PC-3 (cell line): ENCODE results near the gene ARHGAP15. TPM values are rescaled to one million over a fixed set of nuclear protein-coding genes. Genes with fewer than 3 reads are reported as not detected.

Experiments
- ATAC-seq: fragments of 200-7000 bp; cut with Tn5 transposase; 2 replicates; pipeline ENCODE4 v1.9.1; 2020; ENCODE audit warnings: mild to moderate bottlenecking, moderate library complexity
- BruUV-seq: library from RNA; stranded (reverse); fragments of 400-500 nt; replicated peaks from 2 replicates; lab custom pipeline; 2021; lab: Mats Ljungman, UMichigan
- CTCF ChIA-PET: fragments of 300-600 bp; sonication (Branson Sonifier 250); formaldehyde crosslinking; loops from one replicate; lab custom pipeline; 2022; ENCODE audit warnings: antibody characterized with exemption; lab: Charles Lee
- POLR2A ChIA-PET: fragments of 300-600 bp; sonication (Branson Sonifier 250); formaldehyde crosslinking; loops from one replicate; lab custom pipeline; 2022; ENCODE audit warnings: antibody characterized with exemption; ENCODE audit not compliant: unreplicated experiment; lab: Charles Lee
- DNase-seq: peaks from one replicate; pipeline ENCODE4 v3.0.0-alpha.2; 2015
- H2AFZ ChIP-seq: fragments of 300-600 bp; sonication (generic); 2 replicates; pipeline ENCODE4 v1.6.0; 2016; ENCODE audit warnings: antibody characterized with exemption, low read length
- H3F3A ChIP-seq: fragments of 300-600 bp; sonication (generic); one replicate; pipeline ENCODE4 v1.6.0; 2017; ENCODE audit warnings: antibody characterized with exemption, low read length, control low read depth, mild to moderate bottlenecking; ENCODE audit not compliant: unreplicated experiment
- H3K27ac ChIP-seq: fragments of 300-600 bp; sonication (generic); 2 replicates; pipeline ENCODE4 v1.5.1; 2016; ENCODE audit warnings: mild to moderate bottlenecking, low read length
- H3K27me3 ChIP-seq: fragments of 300-600 bp; sonication (generic); 2 replicates; pipeline ENCODE4 v1.6.1; 2016; ENCODE audit warnings: low read length, mixed read lengths
- H3K36me3 ChIP-seq: fragments of 300-600 bp; sonication (generic); 2 replicates; pipeline ENCODE4 v1.6.1; 2016; ENCODE audit warnings: low read depth, mixed run types, low read length, mixed read lengths
- H3K4me1 ChIP-seq: fragments of 300-600 bp; sonication (generic); 2 replicates; pipeline ENCODE4 v1.5.1; 2016; ENCODE audit warnings: low read length; ENCODE audit not compliant: insufficient read depth
- H3K4me2 ChIP-seq: fragments of 300-600 bp; sonication (generic); 2 replicates; pipeline ENCODE4 v1.6.0; 2016; ENCODE audit warnings: low read length
- H3K4me3 ChIP-seq: fragments of 300-600 bp; sonication (generic); 2 replicates; pipeline ENCODE4 v1.5.1; 2016; ENCODE audit warnings: mild to moderate bottlenecking, low read length, mixed read lengths
- H3K79me2 ChIP-seq: fragments of 300-600 bp; sonication (generic); 2 replicates; pipeline ENCODE4 v1.6.1; 2017; ENCODE audit warnings: low read length, mixed read lengths
- H3K9ac ChIP-seq: fragments of 300-600 bp; sonication (generic); 2 replicates; pipeline ENCODE4 v1.6.0; 2016; ENCODE audit warnings: mild to moderate bottlenecking, low read length
- H3K9me2 ChIP-seq: fragments of 300-600 bp; sonication (generic); replicated peaks from 2 replicates; pipeline ENCODE4 v1.6.1; 2016; ENCODE audit warnings: mixed run types, low read length, mixed read lengths
- H3K9me3 ChIP-seq: fragments of 300-600 bp; sonication (generic); 2 replicates; pipeline ENCODE4 v1.6.1; 2016; ENCODE audit warnings: low read length, mixed read lengths
- H4K20me1 ChIP-seq: fragments of 300-600 bp; sonication (generic); 2 replicates; pipeline ENCODE4 v1.6.1; 2016; ENCODE audit warnings: low read length, mixed read lengths
- EZH2 ChIP-seq: fragments of 300-600 bp; sonication (generic); IDR thresholded peaks from one replicate; pipeline ENCODE4 v1.6.1; 2017; ENCODE audit warnings: antibody characterized with exemption, mild to moderate bottlenecking, low read length; ENCODE audit not compliant: unreplicated experiment
- EZH2phosphoT487 ChIP-seq: fragments of 300-600 bp; sonication (generic); IDR thresholded peaks from 2 replicates; pipeline ENCODE4 v1.6.1; 2018; ENCODE audit warnings: mild to moderate bottlenecking, antibody characterized with exemption, low read length, borderline replicate concordance
- intact Hi-C: fragments of 100-400 bp; cut with micrococcal nuclease; formaldehyde crosslinking; loops from 2 replicates; pipeline ENCODE4 v1.9.0; 2023
- total RNA-seq: library from RNA; depleted of rRNA; stranded (reverse); fragments of >200 nt; gene quantifications from 2 replicates; pipeline ENCODE4 v1.2.3, GENCODE V29; 2014
- TF ChIP-seq, protein P1 (sequence below): fragments of 300-600 bp; sonication (generic); conservative IDR thresholded peaks from 2 replicates; pipeline ENCODE4 v1.5.1; 2017; ENCODE audit warnings: antibody characterized with exemption, low read depth, mild to moderate bottlenecking, low read length

ARHGAP15 gene
- total RNA-seq, 1 experiment from 2014 or later, result not detected

DNA sequence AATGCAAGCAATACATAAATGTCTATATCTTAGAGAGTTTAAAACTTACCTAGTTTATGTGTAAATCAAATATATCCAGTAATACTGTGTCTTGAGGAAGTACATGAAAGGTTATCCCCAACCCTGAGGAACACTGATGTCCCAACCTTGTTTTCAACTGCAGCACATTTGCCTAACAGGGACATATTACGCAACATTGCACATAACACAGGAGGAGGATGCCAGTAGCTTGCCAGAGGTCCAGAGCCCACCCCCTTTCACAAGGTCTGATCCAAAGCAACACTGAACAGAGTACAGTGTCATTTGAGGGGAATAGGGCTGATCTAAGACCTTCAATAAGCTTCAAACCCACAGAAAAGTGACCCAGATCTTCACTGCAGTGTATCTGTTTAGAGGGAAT, 678.5 kb downstream of the ARHGAP15 start:
- no peak for TF ChIP-seq EZH2
- Histone ChIP-seq H3K4me1 (no peaks in the 10 kb centered on the region), H3K79me2 (no peaks in the 10 kb centered on the region), H3K4me3 (no peak overlapping the region), H3K9ac (no peak overlapping the region), H3K27ac (no peak overlapping the region), H3F3A (no peaks in the 10 kb centered on the region), H4K20me1 (no peaks in the 10 kb centered on the region), H3K27me3 (no peaks in the 10 kb centered on the region), H3K9me3 (no peaks in the 10 kb centered on the region), H3K4me2 (no peak overlapping the region), H3K36me3 (no peaks in the 10 kb centered on the region), H2AFZ (no peak overlapping the region), H3K9me2 (no peaks in the 10 kb centered on the region; the same call in 1 of the 2 replicates)
- DNase-seq (no peak), ATAC-seq (no peak)
- intact Hi-C loops, result no loop called here
- ChIA-PET POLR2A (no interaction called here), CTCF (no interaction called here)
- no TSS peak for BruUV-seq

DNA sequence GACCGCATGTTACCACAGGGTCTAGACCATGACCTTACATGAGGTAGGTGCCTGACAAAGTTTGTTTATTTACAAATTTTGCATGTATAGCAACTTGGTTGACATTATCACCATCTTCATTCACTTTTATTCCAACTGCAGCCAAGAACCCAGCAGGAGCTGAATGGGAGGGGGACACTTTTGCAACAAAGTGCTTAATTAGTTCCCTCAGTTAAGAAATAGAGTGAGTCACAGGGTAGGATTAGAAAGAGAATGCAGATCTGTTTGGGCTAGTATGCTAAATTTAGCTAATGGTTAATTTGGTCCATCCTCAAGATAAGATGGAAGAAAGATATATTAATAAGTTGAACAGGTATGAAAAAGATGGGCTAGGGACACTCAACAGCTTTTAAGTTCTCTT, 678.9 kb downstream of the ARHGAP15 start:
- Histone ChIP-seq H3K4me3 (no peak overlapping the region), H2AFZ (no peak overlapping the region), H3F3A (no peaks in the 10 kb centered on the region), H3K4me2 (no peak overlapping the region), H3K27ac (no peak overlapping the region), H3K4me1 (no peaks in the 10 kb centered on the region), H3K27me3 (no peaks in the 10 kb centered on the region), H3K9ac (no peak overlapping the region), H4K20me1 (no peaks in the 10 kb centered on the region), H3K9me3 (no peaks in the 10 kb centered on the region), H3K36me3 (no peaks in the 10 kb centered on the region), H3K79me2 (no peaks in the 10 kb centered on the region), H3K9me2 (no peaks in the 10 kb centered on the region; the same call in 1 of the 2 replicates)
- intact Hi-C loops, result no loop called here
- TF ChIP-seq EZH2phosphoT487 (no peak), EZH2 (no peak)
- TF ChIP-seq, protein P1, sequence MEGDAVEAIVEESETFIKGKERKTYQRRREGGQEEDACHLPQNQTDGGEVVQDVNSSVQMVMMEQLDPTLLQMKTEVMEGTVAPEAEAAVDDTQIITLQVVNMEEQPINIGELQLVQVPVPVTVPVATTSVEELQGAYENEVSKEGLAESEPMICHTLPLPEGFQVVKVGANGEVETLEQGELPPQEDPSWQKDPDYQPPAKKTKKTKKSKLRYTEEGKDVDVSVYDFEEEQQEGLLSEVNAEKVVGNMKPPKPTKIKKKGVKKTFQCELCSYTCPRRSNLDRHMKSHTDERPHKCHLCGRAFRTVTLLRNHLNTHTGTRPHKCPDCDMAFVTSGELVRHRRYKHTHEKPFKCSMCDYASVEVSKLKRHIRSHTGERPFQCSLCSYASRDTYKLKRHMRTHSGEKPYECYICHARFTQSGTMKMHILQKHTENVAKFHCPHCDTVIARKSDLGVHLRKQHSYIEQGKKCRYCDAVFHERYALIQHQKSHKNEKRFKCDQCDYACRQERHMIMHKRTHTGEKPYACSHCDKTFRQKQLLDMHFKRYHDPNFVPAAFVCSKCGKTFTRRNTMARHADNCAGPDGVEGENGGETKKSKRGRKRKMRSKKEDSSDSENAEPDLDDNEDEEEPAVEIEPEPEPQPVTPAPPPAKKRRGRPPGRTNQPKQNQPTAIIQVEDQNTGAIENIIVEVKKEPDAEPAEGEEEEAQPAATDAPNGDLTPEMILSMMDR, result no peak
- ChIA-PET POLR2A (no interaction called here), CTCF (no interaction called here)
- no TSS peak for BruUV-seq
- DNase-seq (no peak), ATAC-seq (no peak)

DNA sequence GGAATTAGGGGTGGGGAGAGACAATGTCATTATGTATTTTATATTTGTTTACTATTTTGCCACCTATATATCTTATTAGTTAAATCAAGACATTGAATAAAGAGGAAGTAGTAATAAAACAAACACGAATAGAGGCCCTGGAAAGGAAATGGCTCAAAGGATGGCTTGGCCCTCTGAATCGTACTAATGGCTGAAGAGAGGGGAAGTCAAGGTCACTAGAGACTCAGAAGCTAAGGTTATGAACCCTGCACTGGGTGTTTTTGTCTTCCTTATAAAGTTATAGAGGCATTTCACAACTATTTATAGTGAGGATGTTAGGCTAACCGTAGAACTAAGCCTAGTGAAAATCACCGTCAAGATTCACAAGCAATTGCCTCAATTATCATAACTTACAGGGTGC, 685.9 kb downstream of the ARHGAP15 start:
- no peaks in the 10 kb centered on the region for H3F3A ChIP-seq
- H3K9ac ChIP-seq, result no peak overlapping the region
- H3K4me2 ChIP-seq, result no peak overlapping the region
- no TSS peak for BruUV-seq
- no peaks in the 10 kb centered on the region for H3K9me3 ChIP-seq
- ChIA-PET POLR2A (no interaction called here), CTCF (no interaction called here)
- no peaks in the 10 kb centered on the region for H3K27me3 ChIP-seq
- no peak overlapping the region for H3K27ac ChIP-seq
- H3K36me3 ChIP-seq, result no peaks in the 10 kb centered on the region
- intact Hi-C loops, result no loop called here
- no peak for DNase-seq
- H3K4me1 ChIP-seq, result no peaks in the 10 kb centered on the region
- no peak overlapping the region for H3K4me3 ChIP-seq
- no peaks in the 10 kb centered on the region for H4K20me1 ChIP-seq
- no peak for TF ChIP-seq EZH2phosphoT487
- TF ChIP-seq, protein P1, result no peak
- no peak for TF ChIP-seq EZH2
- no peaks in the 10 kb centered on the region for H3K79me2 ChIP-seq
- no peaks in the 10 kb centered on the region for H3K9me2 ChIP-seq
- no peak overlapping the region for H2AFZ ChIP-seq
- no peak for ATAC-seq
